GM11168 (cell line): ENCODE results near the gene CHL1.

Experiments used
- in situ Hi-C: fragments of 300-500 bp; cut with MboI; formaldehyde crosslinking; loops from one replicate; pipeline ENCODE4 v1.12.0; 2022; ENCODE audit warnings: low sequenced_read_pairs; ENCODE audit not compliant: unreplicated experiment

The CHL1 gene

GRCh38 chr3:454986-455385 lies 258.4 kb downstream of the CHL1 start:
- in situ Hi-C loops: no loop called here

GRCh38 chr3:458124-458523 lies 261.6 kb downstream of the CHL1 start:
- in situ Hi-C loops: no loop called here

- in situ Hi-C loops: no loop called here
Measured at GRCh38 chr3:458653-459310, 262.2 kb downstream of the CHL1 start.
